ENCODE data around the gene B4GALT5. TPM values are rescaled to one million over a fixed set of nuclear protein-coding genes. Genes with fewer than 3 reads are reported as not detected.

The B4GALT5 gene
- polyA plus RNA-seq, 1 donor (not counting 4 experiments of a cell fraction or from before 2014, with no cell fraction given) = 23.5 TPM

DNA sequence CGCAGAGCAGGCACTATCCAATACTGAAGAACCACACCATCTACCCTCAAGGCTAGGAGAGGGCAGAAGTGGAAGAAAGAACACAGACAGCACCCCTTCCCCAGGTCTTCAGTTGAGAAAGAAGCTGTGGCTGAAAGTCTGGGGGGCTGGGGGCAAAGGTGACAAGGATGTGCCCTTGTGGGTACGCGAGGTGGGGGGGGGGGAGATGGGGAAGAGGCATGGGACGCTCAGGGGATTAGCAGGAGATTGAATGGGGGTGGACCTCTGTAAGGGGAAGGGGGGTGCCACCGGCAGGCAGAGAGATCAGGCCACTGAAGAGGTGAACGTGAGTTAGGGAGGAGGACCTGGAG lies 1.1 kb downstream of the B4GALT5 start:
- peaks cover 51% of the 10 kb centered on the region for H3K79me2 ChIP-seq (ENCODE audit: control insufficient read depth, insufficient read depth, low read length)
- peak overlapping the region; percentile 76 for H3K27ac ChIP-seq (ENCODE audit: control insufficient read depth, insufficient read depth, low read length)
- H3K27me3 ChIP-seq (ENCODE audit: control insufficient read depth, extremely low read depth, insufficient read depth, low read length) = no peaks in the 10 kb centered on the region
- TF ChIP-seq, protein P1, sequence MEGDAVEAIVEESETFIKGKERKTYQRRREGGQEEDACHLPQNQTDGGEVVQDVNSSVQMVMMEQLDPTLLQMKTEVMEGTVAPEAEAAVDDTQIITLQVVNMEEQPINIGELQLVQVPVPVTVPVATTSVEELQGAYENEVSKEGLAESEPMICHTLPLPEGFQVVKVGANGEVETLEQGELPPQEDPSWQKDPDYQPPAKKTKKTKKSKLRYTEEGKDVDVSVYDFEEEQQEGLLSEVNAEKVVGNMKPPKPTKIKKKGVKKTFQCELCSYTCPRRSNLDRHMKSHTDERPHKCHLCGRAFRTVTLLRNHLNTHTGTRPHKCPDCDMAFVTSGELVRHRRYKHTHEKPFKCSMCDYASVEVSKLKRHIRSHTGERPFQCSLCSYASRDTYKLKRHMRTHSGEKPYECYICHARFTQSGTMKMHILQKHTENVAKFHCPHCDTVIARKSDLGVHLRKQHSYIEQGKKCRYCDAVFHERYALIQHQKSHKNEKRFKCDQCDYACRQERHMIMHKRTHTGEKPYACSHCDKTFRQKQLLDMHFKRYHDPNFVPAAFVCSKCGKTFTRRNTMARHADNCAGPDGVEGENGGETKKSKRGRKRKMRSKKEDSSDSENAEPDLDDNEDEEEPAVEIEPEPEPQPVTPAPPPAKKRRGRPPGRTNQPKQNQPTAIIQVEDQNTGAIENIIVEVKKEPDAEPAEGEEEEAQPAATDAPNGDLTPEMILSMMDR (optimal IDR thresholded peaks at IDR 0.05 in 1 of 3, IDR thresholded peaks at IDR 0.05 in 1 of 3, conservative IDR thresholded peaks at IDR 0.05 in 1 of 3; ENCODE audit: extremely low read depth in 1 of 3, insufficient read depth in 2 of 3, low read length in 3 of 3) = no peak
- no peak for TF ChIP-seq EZH2 (IDR thresholded peaks at IDR 0.05; ENCODE audit: low read length)
- peaks cover 14% of the 10 kb centered on the region for H3K4me1 ChIP-seq (ENCODE audit: control insufficient read depth, extremely low read depth, insufficient read depth, low read length)
- H3K36me3 ChIP-seq (ENCODE audit: control insufficient read depth in 2 of 2, extremely low read depth in 1 of 2, insufficient read depth in 2 of 2, low read length in 2 of 2) = no peaks in the 10 kb centered on the region
- no peak for DNase-seq (ENCODE audit: low read depth, low spot score)
- no peaks in the 10 kb centered on the region for H3K9me3 ChIP-seq (ENCODE audit: control insufficient read depth, low read depth, low read length)
- no peaks in the 10 kb centered on the region for H4K20me1 ChIP-seq (ENCODE audit: control insufficient read depth, extremely low read depth, insufficient read depth, low read length)
- peak overlapping the region; percentile 72 to 92 (median 84) for H3K4me3 ChIP-seq (ENCODE audit: control insufficient read depth in 2 of 3, extremely low read depth in 1 of 3, insufficient read depth in 2 of 3, low read depth in 1 of 3, low read length in 3 of 3)
- dilution Hi-C loops (cut with MboI; ENCODE audit: extremely low pct_ligation_motif_present, low sequenced_read_pairs) = no loop called here
- peak overlapping the region; percentile 85 for H3K9ac ChIP-seq (ENCODE audit: control insufficient read depth, extremely low read depth, insufficient read depth, low read length)
- peak overlapping the region; percentile 84 for H3K4me2 ChIP-seq (ENCODE audit: control insufficient read depth, extremely low read depth, insufficient read depth, low read depth, low read length)
- no peak for FAIRE-seq
- peaks cover 2% of the 10 kb centered on the region for H3K9me1 ChIP-seq (ENCODE audit: control insufficient read depth, extremely low read depth, insufficient read depth, low read length)
- H2AFZ ChIP-seq (ENCODE audit: control insufficient read depth, low read length) = peak overlapping the region; percentile 61

DNA sequence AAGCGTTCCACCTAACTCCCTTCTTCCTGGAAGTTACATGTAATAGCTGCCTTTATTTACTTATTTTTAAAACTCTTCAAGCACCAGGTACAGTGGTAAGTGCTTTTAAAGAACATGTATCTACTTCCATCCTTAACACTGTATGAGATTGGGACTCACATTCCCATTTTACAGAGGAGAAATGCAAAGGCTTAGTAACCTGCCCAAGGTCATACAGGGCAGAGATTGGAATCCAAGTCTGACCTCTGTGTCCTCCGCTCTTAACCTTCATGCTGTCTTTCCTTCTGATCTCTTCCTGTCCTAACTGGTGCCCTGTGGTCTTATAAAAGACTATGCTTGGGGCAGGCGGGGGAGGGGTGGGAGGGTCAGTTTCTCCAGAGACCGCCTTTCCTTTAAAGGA lies 1.6 kb downstream of the B4GALT5 start:
- H2AFZ ChIP-seq (ENCODE audit: control insufficient read depth, low read length) = no peak overlapping the region
- dilution Hi-C loops (cut with MboI; ENCODE audit: extremely low pct_ligation_motif_present, low sequenced_read_pairs) = no loop called here
- peaks cover 2% of the 10 kb centered on the region for H3K9me1 ChIP-seq (ENCODE audit: control insufficient read depth, extremely low read depth, insufficient read depth, low read length)
- no peak for FAIRE-seq
- H3K4me2 ChIP-seq (ENCODE audit: control insufficient read depth, extremely low read depth, insufficient read depth, low read depth, low read length) = peak overlapping the region; percentile 84
- no peaks in the 10 kb centered on the region for H3K27me3 ChIP-seq (ENCODE audit: control insufficient read depth, extremely low read depth, insufficient read depth, low read length)
- H4K20me1 ChIP-seq (ENCODE audit: control insufficient read depth, extremely low read depth, insufficient read depth, low read length) = no peaks in the 10 kb centered on the region
- H3K79me2 ChIP-seq (ENCODE audit: control insufficient read depth, insufficient read depth, low read length) = peaks cover 57% of the 10 kb centered on the region
- no peak overlapping the region for H3K27ac ChIP-seq (ENCODE audit: control insufficient read depth, insufficient read depth, low read length)
- H3K9ac ChIP-seq (ENCODE audit: control insufficient read depth, extremely low read depth, insufficient read depth, low read length) = no peak overlapping the region
- no peaks in the 10 kb centered on the region for H3K36me3 ChIP-seq (ENCODE audit: control insufficient read depth in 2 of 2, extremely low read depth in 1 of 2, insufficient read depth in 2 of 2, low read length in 2 of 2)
- no peak for DNase-seq (ENCODE audit: low read depth, low spot score)
- peaks cover 13% of the 10 kb centered on the region for H3K4me1 ChIP-seq (ENCODE audit: control insufficient read depth, extremely low read depth, insufficient read depth, low read length)
- no peaks in the 10 kb centered on the region for H3K9me3 ChIP-seq (ENCODE audit: control insufficient read depth, low read depth, low read length)
- no peak for TF ChIP-seq EZH2 (IDR thresholded peaks at IDR 0.05; ENCODE audit: low read length)
- TF ChIP-seq, protein P1 (optimal IDR thresholded peaks at IDR 0.05 in 1 of 3, IDR thresholded peaks at IDR 0.05 in 1 of 3, conservative IDR thresholded peaks at IDR 0.05 in 1 of 3; ENCODE audit: extremely low read depth in 1 of 3, insufficient read depth in 2 of 3, low read length in 3 of 3) = no peak
- H3K4me3 ChIP-seq (ENCODE audit: control insufficient read depth in 2 of 3, extremely low read depth in 1 of 3, insufficient read depth in 2 of 3, low read depth in 1 of 3, low read length in 3 of 3) = peak overlapping the region; percentile 72 to 92 (median 84)
